MM.1S (cell line): ENCODE measurements around the gene ZNF691.

Source experiments
- CTCF ChIP-seq: fragments of 300-600 bp; sonication (generic); IDR thresholded peaks from 2 replicates; pipeline ENCODE4 v1.5.1; 2016; ENCODE audit warnings: antibody characterized with exemption, low read length, mixed read lengths
- EZH2 ChIP-seq: fragments of 300-600 bp; sonication (generic); optimal IDR thresholded peaks from 2 replicates; pipeline ENCODE3; 2017; ENCODE audit warnings: low read depth, mild to moderate bottlenecking, antibody characterized with exemption, low read length, mixed read lengths

- TF ChIP-seq CTCF = no peak
- TF ChIP-seq EZH2 = no peak
Observed at GRCh38 chr1:42801832-42802473, 44.5 kb upstream of the ZNF691 start.
